ENCODE results near the gene DNLZ. TPM values are rescaled to one million over a fixed set of nuclear protein-coding genes. Genes with fewer than 3 reads are reported as not detected.

DNLZ gene
- polyA plus RNA-seq, 3 donors from 2014 or later = 58.4 to 77.4 (median 61.8) TPM

DNA sequence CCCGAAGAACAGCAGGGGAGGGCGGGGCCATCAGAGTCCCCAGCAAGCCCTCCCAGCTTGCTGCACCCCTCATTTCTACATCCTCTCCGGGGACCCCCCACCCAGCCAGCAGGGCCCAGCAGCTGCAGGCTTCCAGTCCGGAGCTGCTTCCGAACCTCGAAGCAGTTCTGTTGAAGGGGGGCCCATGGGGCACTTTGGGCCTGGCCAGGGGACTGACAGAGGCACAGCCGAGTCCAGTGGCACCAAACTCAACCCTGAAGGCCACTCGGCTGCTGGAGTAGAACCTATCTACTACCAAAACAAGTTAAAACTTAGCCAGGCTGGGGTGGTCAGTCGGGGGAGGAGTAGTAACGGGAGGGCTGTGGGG lies 51.6 kb downstream of the DNLZ start:
- peaks cover 15 to 20% (median 17%) of the 10 kb centered on the region in 6 donors for H3K9me3 Mint-ChIP-seq
- peaks cover 0 to 8% (median 6%) of the 10 kb centered on the region in 3 donors for H3K36me3 Mint-ChIP-seq
- peaks cover 26 to 27% of the 10 kb centered on the region in 2 donors for H3K4me1 Mint-ChIP-seq
- DNase-seq = no peak
- peaks cover 27 to 38% (median 27%) of the 10 kb centered on the region in 3 donors for H3K27me3 Mint-ChIP-seq (ENCODE audit: low read depth in 3 of 3)
- H3K27ac Mint-ChIP-seq = no peak overlapping the region
- H3K4me3 Mint-ChIP-seq = no peak overlapping the region

GRCh38 chr9:136311051-136312008 lies 52.2 kb downstream of the DNLZ start:
- peaks cover 21 to 33% (median 22%) of the 10 kb centered on the region in 3 donors for H3K27me3 Mint-ChIP-seq (ENCODE audit: low read depth in 3 of 3)
- DNase-seq = no peak
- no peak overlapping the region for H3K27ac Mint-ChIP-seq
- peaks cover 11 to 14% (median 13%) of the 10 kb centered on the region in 6 donors for H3K9me3 Mint-ChIP-seq
- H3K4me3 Mint-ChIP-seq = no peak overlapping the region
- peaks cover 0 to 5% (median 4%) of the 10 kb centered on the region in 3 donors for H3K36me3 Mint-ChIP-seq
- H3K4me1 Mint-ChIP-seq = peaks cover 20 to 22% of the 10 kb centered on the region in 2 donors

- Mint-ChIP-seq H3K4me3 (no peak overlapping the region), H3K36me3 (no peaks in the 10 kb centered on the region), H3K27me3 (ENCODE audit: low read depth in 3 of 3) (peaks cover 12 to 24% (median 13%) of the 10 kb centered on the region in 3 donors), H3K27ac (no peak overlapping the region), H3K9me3 (peaks cover 4 to 6% (median 5%) of the 10 kb centered on the region in 6 donors), H3K4me1 (peaks cover 11 to 15% of the 10 kb centered on the region in 2 donors)
- DNase-seq = no peak
Observed at GRCh38 chr9:136310273-136311030, 53.1 kb downstream of the DNLZ start.

GRCh38 chr9:136309806-136310220 lies 53.7 kb downstream of the DNLZ start:
- H3K9me3 Mint-ChIP-seq = no peaks in the 10 kb centered on the region
- no peak for DNase-seq

More at GRCh38 chr9:136309806-136310220, 53.7 kb downstream of the DNLZ start:
- Mint-ChIP-seq H3K27ac (no peak overlapping the region), H3K36me3 (no peaks in the 10 kb centered on the region), H3K4me1 (peaks cover 5 to 8% of the 10 kb centered on the region in 2 donors), H3K4me3 (no peak overlapping the region), H3K27me3 (ENCODE audit: low read depth in 3 of 3) (peaks cover 6 to 18% (median 7%) of the 10 kb centered on the region in 3 donors)

Other genes starting within 250 kb of the DNLZ start
- 10 to 100 TPM; 44.3 to 78.6 (median 44.6) TPM for gene TMEM250, start 244.9 kb downstream of the DNLZ start, polyA plus RNA-seq
- gene LHX3, start 158.6 kb downstream of the DNLZ start, polyA plus RNA-seq = not detected
- gene QSOX2, start 117.9 kb downstream of the DNLZ start, polyA plus RNA-seq = under 1 TPM in 2 of 3 donors, not detected in 1; 0.59 to 0.89 TPM
- not detected for gene CCDC187, start 59.6 kb downstream of the DNLZ start, polyA plus RNA-seq
- 1 to 10 TPM in 1 of 3 donors, under 1 TPM in 1, not detected in 1; 0.43 to 1.3 TPM for gene GPSM1, start 36.2 kb downstream of the DNLZ start, polyA plus RNA-seq
- gene CARD9, start 9.9 kb upstream of the DNLZ start, polyA plus RNA-seq = under 1 TPM in 2 of 3 donors, not detected in 1; 0.28 to 0.56 TPM
- 1 to 10 TPM in 2 of 3 donors, under 1 TPM in 1; 0.40 to 2.0 (median 1.0) TPM for gene SNAPC4, start 36.4 kb upstream of the DNLZ start, polyA plus RNA-seq
- gene ENTR1, start 46.9 kb upstream of the DNLZ start, polyA plus RNA-seq = 10 to 100 TPM in 1 of 3 donors, 1 to 10 TPM in 2; 5.7 to 11.5 (median 6.2) TPM
- gene PMPCA, start 46.9 kb upstream of the DNLZ start, polyA plus RNA-seq = 10 to 100 TPM; 34.5 to 43.5 (median 42.6) TPM
- gene INPP5E, start 76.1 kb upstream of the DNLZ start, polyA plus RNA-seq = 1 to 10 TPM in 1 of 3 donors, under 1 TPM in 2; 0.85 to 4.4 (median 0.96) TPM
- 10 to 100 TPM in 2 of 3 donors, 1 to 10 TPM in 1; 3.9 to 46.0 (median 15.9) TPM for gene SEC16A, start 119.3 kb upstream of the DNLZ start, polyA plus RNA-seq
- 10 to 100 TPM in 1 of 3 donors, 1 to 10 TPM in 1, under 1 TPM in 1; 0.98 to 22.8 (median 4.3) TPM for gene NOTCH1, start 182.3 kb upstream of the DNLZ start, polyA plus RNA-seq